HEK293 (cell line): ENCODE results near the gene SLC44A5.

Source experiments
- RBAK ChIP-seq: fragments of 450-650 bp; formaldehyde crosslinking; IDR thresholded peaks from 2 replicates; pipeline ENCODE4 v1.5.1; 2016; ENCODE audit warnings: missing biosample characterization, missing genetic modification characterization
- SCRT1 ChIP-seq: fragments of 450-650 bp; formaldehyde crosslinking; IDR thresholded peaks from 2 replicates; pipeline ENCODE4 v1.5.1; 2016; ENCODE audit warnings: missing biosample characterization, missing genetic modification characterization, borderline replicate concordance
- TCF7L2 ChIP-seq: IDR thresholded peaks from 2 replicates; pipeline ENCODE4 v1.6.1; 2011; ENCODE audit warnings: low read depth, mild to moderate bottlenecking, inconsistent platforms, low read length, moderate library complexity, borderline replicate concordance
- YY2 ChIP-seq: fragments of 450-650 bp; formaldehyde crosslinking; IDR thresholded peaks from 2 replicates; pipeline ENCODE4 v1.5.1; 2016; ENCODE audit warnings: missing biosample characterization, missing genetic modification characterization
- ZBTB48 ChIP-seq: fragments of 450-650 bp; formaldehyde crosslinking; IDR thresholded peaks from 2 replicates; pipeline ENCODE4 v1.5.1; 2016; ENCODE audit warnings: missing biosample characterization, missing genetic modification characterization
- ZFP3 ChIP-seq: fragments of 450-650 bp; formaldehyde crosslinking; IDR thresholded peaks from 2 replicates; pipeline ENCODE4 v1.5.1; 2016; ENCODE audit warnings: low read depth, missing biosample characterization, missing genetic modification characterization
- ZFP37 ChIP-seq: fragments of 450-650 bp; formaldehyde crosslinking; IDR thresholded peaks from 2 replicates; pipeline ENCODE4 v1.5.1; 2016; ENCODE audit warnings: missing biosample characterization, missing genetic modification characterization
- ZFP41 ChIP-seq: fragments of 450-650 bp; formaldehyde crosslinking; IDR thresholded peaks from 2 replicates; pipeline ENCODE4 v1.5.1; 2016; ENCODE audit warnings: missing biosample characterization, missing genetic modification characterization, borderline replicate concordance
- ZNF10 ChIP-seq: fragments of 450-650 bp; formaldehyde crosslinking; IDR thresholded peaks from 2 replicates; pipeline ENCODE4 v1.5.1; 2017; ENCODE audit warnings: missing biosample characterization, missing genetic modification characterization
- ZNF114 ChIP-seq: fragments of 450-650 bp; formaldehyde crosslinking; IDR thresholded peaks from 2 replicates; pipeline ENCODE4 v1.5.0; 2017; ENCODE audit warnings: missing biosample characterization, missing genetic modification characterization
- ZNF155 ChIP-seq: fragments of 450-650 bp; formaldehyde crosslinking; IDR thresholded peaks from 2 replicates; pipeline ENCODE4 v1.5.1; 2016; ENCODE audit warnings: missing biosample characterization, missing genetic modification characterization
- ZNF354C ChIP-seq: fragments of 450-650 bp; formaldehyde crosslinking; IDR thresholded peaks from 2 replicates; pipeline ENCODE4 v1.5.1; 2016; ENCODE audit warnings: missing biosample characterization, missing genetic modification characterization, low read depth, borderline replicate concordance
- ZNF48 ChIP-seq: fragments of 450-650 bp; formaldehyde crosslinking; IDR thresholded peaks from 2 replicates; pipeline ENCODE4 v1.5.1; 2016; ENCODE audit warnings: missing biosample characterization, missing genetic modification characterization
- ZNF514 ChIP-seq: fragments of 450-650 bp; formaldehyde crosslinking; IDR thresholded peaks from 2 replicates; pipeline ENCODE4 v1.5.1; 2016; ENCODE audit warnings: missing biosample characterization, missing genetic modification characterization
- ZNF561 ChIP-seq: fragments of 450-650 bp; IDR thresholded peaks from 2 replicates; pipeline ENCODE4 v1.5.1; 2018; ENCODE audit warnings: missing biosample characterization, missing genetic modification characterization, borderline replicate concordance
- ZNF621 ChIP-seq: fragments of 450-650 bp; formaldehyde crosslinking; IDR thresholded peaks from 2 replicates; pipeline ENCODE4 v1.5.1; 2017; ENCODE audit warnings: missing biosample characterization, missing genetic modification characterization
- ZNF624 ChIP-seq: fragments of 450-650 bp; formaldehyde crosslinking; IDR thresholded peaks from 2 replicates; pipeline ENCODE4 v1.5.1; 2017; ENCODE audit warnings: missing biosample characterization, missing genetic modification characterization
- ZNF626 ChIP-seq: fragments of 450-650 bp; sonication (Bioruptor Pico); formaldehyde crosslinking; IDR thresholded peaks from 2 replicates; pipeline ENCODE4 v1.5.1; 2018; ENCODE audit warnings: missing biosample characterization, missing genetic modification characterization, inconsistent platforms
- ZNF654 ChIP-seq: fragments of 450-650 bp; formaldehyde crosslinking; IDR thresholded peaks from 2 replicates; pipeline ENCODE4 v1.5.1; 2016; ENCODE audit warnings: low read depth, missing biosample characterization, missing genetic modification characterization
- ZNF660 ChIP-seq: fragments of 450-650 bp; IDR thresholded peaks from 2 replicates; pipeline ENCODE4 v1.5.1; 2018; ENCODE audit warnings: missing biosample characterization, mild to moderate bottlenecking, missing genetic modification characterization
- ZSCAN30 ChIP-seq: fragments of 450-650 bp; IDR thresholded peaks from 2 replicates; pipeline ENCODE4 v1.5.1; 2018; ENCODE audit warnings: missing biosample characterization, mild to moderate bottlenecking, missing genetic modification characterization, moderate library complexity
- TF ChIP-seq, protein P1 (sequence below): fragments of 450-650 bp; formaldehyde crosslinking; IDR thresholded peaks from 2 replicates; pipeline ENCODE4 v1.5.1; 2017; ENCODE audit warnings: missing biosample characterization, missing genetic modification characterization
- TF ChIP-seq, protein P2 (sequence below): fragments of 450-650 bp; formaldehyde crosslinking; IDR thresholded peaks from 2 replicates; pipeline ENCODE4 v1.5.1; 2016; ENCODE audit warnings: missing biosample characterization, missing genetic modification characterization, borderline replicate concordance
- TF ChIP-seq, protein P3 (sequence below): fragments of 450-650 bp; formaldehyde crosslinking; IDR thresholded peaks from 2 replicates; pipeline ENCODE4 v1.5.1; 2016; ENCODE audit warnings: missing biosample characterization, missing genetic modification characterization
- TF ChIP-seq, protein P4 (sequence below): fragments of 450-650 bp; formaldehyde crosslinking; IDR thresholded peaks from 2 replicates; pipeline ENCODE4 v1.5.1; 2016; ENCODE audit warnings: missing biosample characterization, missing genetic modification characterization
- TF ChIP-seq, protein P5 (sequence below): fragments of 450-650 bp; formaldehyde crosslinking; IDR thresholded peaks from 2 replicates; pipeline ENCODE4 v1.5.1; 2016; ENCODE audit warnings: missing biosample characterization, missing genetic modification characterization

The SLC44A5 gene

DNA sequence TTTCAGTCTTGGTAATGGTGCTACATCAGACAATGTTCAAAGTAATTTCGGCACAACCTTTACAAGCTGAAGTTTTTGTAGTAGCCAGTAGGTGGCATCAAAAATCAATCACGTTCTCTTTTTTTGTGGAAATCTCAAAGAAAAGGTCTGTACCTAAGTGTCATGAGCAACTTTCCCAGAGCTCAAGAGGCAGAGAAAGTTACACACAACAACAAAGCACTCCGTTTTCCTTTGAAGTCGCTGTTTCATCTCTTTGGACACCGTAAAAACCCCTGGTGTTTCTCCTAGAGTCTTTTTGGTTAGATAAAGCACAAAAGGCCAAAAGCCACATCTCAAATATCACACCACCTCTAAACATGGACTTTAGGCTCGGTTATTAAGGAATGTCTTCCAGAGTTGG is 345.1 kb downstream of the SLC44A5 start (continued):
- TF ChIP-seq ZSCAN30, result 0 out of 2 replicates have a peak, but pooled peaks have one; percentile 12
- TF ChIP-seq ZFP41 (tag by site-specific recombination), result no peak
- TF ChIP-seq RBAK (tag by site-specific recombination), result no peak
- TF ChIP-seq TCF7L2, result 0 out of 2 replicates have a peak, but pooled peaks have one; percentile 3
- TF ChIP-seq ZNF354C (tag by site-specific recombination), result no peak
- TF ChIP-seq ZNF155 (tag by site-specific recombination), result no peak
- TF ChIP-seq, protein P1, sequence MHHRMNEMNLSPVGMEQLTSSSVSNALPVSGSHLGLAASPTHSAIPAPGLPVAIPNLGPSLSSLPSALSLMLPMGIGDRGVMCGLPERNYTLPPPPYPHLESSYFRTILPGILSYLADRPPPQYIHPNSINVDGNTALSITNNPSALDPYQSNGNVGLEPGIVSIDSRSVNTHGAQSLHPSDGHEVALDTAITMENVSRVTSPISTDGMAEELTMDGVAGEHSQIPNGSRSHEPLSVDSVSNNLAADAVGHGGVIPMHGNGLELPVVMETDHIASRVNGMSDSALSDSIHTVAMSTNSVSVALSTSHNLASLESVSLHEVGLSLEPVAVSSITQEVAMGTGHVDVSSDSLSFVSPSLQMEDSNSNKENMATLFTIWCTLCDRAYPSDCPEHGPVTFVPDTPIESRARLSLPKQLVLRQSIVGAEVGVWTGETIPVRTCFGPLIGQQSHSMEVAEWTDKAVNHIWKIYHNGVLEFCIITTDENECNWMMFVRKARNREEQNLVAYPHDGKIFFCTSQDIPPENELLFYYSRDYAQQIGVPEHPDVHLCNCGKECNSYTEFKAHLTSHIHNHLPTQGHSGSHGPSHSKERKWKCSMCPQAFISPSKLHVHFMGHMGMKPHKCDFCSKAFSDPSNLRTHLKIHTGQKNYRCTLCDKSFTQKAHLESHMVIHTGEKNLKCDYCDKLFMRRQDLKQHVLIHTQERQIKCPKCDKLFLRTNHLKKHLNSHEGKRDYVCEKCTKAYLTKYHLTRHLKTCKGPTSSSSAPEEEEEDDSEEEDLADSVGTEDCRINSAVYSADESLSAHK, result no peak
- no peak for TF ChIP-seq YY2 (tag by site-specific recombination)
- TF ChIP-seq ZNF660 (tag by site-specific recombination), result peak; percentile 56; the same call in 1 of the 2 replicates
- no peak for TF ChIP-seq ZBTB48
- TF ChIP-seq ZNF48 (tag by site-specific recombination), result no peak
- TF ChIP-seq, protein P2, sequence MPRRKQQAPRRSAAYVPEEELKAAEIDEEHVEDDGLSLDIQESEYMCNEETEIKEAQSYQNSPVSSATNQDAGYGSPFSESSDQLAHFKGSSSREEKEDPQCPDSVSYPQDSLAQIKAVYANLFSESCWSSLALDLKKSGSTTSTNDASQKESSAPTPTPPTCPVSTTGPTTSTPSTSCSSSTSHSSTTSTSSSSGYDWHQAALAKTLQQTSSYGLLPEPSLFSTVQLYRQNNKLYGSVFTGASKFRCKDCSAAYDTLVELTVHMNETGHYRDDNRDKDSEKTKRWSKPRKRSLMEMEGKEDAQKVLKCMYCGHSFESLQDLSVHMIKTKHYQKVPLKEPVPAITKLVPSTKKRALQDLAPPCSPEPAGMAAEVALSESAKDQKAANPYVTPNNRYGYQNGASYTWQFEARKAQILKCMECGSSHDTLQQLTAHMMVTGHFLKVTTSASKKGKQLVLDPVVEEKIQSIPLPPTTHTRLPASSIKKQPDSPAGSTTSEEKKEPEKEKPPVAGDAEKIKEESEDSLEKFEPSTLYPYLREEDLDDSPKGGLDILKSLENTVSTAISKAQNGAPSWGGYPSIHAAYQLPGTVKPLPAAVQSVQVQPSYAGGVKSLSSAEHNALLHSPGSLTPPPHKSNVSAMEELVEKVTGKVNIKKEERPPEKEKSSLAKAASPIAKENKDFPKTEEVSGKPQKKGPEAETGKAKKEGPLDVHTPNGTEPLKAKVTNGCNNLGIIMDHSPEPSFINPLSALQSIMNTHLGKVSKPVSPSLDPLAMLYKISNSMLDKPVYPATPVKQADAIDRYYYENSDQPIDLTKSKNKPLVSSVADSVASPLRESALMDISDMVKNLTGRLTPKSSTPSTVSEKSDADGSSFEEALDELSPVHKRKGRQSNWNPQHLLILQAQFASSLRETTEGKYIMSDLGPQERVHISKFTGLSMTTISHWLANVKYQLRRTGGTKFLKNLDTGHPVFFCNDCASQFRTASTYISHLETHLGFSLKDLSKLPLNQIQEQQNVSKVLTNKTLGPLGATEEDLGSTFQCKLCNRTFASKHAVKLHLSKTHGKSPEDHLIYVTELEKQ (tag by site-specific recombination), result no peak
- TF ChIP-seq ZFP3 (tag by site-specific recombination), result no peak
- TF ChIP-seq ZNF626 (tag by site-specific recombination), result no peak
- TF ChIP-seq, protein P3, sequence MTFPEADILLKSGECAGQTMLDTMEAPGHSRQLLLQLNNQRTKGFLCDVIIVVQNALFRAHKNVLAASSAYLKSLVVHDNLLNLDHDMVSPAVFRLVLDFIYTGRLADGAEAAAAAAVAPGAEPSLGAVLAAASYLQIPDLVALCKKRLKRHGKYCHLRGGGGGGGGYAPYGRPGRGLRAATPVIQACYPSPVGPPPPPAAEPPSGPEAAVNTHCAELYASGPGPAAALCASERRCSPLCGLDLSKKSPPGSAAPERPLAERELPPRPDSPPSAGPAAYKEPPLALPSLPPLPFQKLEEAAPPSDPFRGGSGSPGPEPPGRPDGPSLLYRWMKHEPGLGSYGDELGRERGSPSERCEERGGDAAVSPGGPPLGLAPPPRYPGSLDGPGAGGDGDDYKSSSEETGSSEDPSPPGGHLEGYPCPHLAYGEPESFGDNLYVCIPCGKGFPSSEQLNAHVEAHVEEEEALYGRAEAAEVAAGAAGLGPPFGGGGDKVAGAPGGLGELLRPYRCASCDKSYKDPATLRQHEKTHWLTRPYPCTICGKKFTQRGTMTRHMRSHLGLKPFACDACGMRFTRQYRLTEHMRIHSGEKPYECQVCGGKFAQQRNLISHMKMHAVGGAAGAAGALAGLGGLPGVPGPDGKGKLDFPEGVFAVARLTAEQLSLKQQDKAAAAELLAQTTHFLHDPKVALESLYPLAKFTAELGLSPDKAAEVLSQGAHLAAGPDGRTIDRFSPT (tag by site-specific recombination), result no peak
- no peak for TF ChIP-seq ZNF514 (tag by site-specific recombination)
- no peak for TF ChIP-seq ZNF114
- TF ChIP-seq ZNF561 (tag by site-specific recombination), result 0 out of 2 replicates have a peak, but pooled peaks have one; percentile 38
- no peak for TF ChIP-seq ZNF621 (tag by site-specific recombination)
- TF ChIP-seq, protein P4, sequence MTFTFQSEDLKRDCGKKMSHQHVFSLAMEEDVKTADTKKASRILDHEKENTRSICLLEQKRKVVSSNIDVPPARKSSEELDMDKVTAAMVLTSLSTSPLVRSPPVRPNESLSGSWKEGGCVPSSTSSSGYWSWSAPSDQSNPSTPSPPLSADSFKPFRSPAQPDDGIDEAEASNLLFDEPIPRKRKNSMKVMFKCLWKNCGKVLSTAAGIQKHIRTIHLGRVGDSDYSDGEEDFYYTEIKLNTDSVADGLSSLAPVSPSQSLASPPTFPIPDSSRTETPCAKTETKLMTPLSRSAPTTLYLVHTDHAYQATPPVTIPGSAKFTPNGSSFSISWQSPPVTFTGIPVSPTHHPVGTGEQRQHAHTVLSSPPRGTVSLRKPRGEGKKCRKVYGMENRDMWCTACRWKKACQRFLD, result no peak
- no peak for TF ChIP-seq SCRT1
- TF ChIP-seq, protein P5, sequence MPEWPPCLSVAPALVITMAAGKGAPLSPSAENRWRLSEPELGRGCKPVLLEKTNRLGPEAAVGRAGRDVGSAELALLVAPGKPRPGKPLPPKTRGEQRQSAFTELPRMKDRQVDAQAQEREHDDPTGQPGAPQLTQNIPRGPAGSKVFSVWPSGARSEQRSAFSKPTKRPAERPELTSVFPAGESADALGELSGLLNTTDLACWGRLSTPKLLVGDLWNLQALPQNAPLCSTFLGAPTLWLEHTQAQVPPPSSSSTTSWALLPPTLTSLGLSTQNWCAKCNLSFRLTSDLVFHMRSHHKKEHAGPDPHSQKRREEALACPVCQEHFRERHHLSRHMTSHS (tag by site-specific recombination), result no peak
- TF ChIP-seq ZFP37, result no peak
- TF ChIP-seq ZNF624, result no peak
- TF ChIP-seq ZNF10 (tag by site-specific recombination), result no peak
- peak; percentile 84 for TF ChIP-seq ZNF654 (tag by site-specific recombination)
